HG02885 (cell line): ENCODE results near the gene ZNF468.
A peak's percentile ranks its signal among the peaks of the same experiment; 100 is the strongest.
"Not testable (repeated sequence)": the region's sequence is repeated elsewhere in the genome, so short reads cannot be mapped to it uniquely, and the experiment has no call there.

Experiments used
- ATAC-seq: cut with Tn5 transposase; IDR thresholded peaks from one replicate; pipeline ENCODE4 v1.9.1; 2021; ENCODE audit warnings: mild to moderate bottlenecking; ENCODE audit not compliant: unreplicated experiment, poor library complexity

The ZNF468 gene

DNA sequence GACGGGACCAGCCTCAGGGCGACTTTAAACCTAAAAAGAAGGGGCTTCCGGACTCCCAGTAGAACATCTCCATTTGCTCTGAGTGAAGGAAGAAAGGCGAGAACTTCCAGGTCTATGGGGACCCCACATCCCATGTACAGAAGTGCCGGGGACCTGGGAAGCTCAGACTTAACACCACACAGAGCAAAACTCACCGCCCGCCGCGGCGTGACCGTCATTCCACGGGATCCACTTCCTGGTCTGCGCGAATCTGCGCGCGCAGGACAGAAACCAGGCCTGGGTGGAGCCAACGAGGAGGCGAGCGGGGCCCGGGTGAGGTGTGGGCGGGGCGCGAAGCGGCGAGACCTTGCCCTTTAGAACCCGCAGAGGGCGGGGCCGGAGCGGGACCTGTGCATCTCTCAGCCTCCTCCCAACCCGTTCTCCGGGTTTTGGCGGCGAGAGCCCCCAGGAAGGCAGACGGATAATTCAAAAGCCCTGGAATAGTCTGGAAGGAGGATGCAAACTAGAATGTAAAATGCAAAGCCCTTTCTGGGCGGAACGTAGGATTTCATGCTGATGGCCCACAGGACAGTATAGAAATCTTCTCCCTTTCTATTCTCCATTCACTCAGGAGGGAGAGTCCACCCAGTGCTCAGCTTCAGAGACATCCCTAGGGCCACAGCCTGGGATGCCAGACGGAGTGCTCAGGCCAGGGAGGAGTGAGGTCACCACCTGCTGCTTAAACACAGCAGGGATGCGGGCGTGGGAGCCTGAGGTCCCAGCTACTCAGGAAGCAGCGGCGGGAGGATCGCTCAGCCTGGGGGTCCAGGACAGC is at the start of gene ZNF468:
ZNF468 (minus strand) TSS at position 242 of the 814 bp plus-strand sequence. CDS start 3,347 bp downstream, outside the sequence.
- ATAC-seq: peak; percentile 99

DNA sequence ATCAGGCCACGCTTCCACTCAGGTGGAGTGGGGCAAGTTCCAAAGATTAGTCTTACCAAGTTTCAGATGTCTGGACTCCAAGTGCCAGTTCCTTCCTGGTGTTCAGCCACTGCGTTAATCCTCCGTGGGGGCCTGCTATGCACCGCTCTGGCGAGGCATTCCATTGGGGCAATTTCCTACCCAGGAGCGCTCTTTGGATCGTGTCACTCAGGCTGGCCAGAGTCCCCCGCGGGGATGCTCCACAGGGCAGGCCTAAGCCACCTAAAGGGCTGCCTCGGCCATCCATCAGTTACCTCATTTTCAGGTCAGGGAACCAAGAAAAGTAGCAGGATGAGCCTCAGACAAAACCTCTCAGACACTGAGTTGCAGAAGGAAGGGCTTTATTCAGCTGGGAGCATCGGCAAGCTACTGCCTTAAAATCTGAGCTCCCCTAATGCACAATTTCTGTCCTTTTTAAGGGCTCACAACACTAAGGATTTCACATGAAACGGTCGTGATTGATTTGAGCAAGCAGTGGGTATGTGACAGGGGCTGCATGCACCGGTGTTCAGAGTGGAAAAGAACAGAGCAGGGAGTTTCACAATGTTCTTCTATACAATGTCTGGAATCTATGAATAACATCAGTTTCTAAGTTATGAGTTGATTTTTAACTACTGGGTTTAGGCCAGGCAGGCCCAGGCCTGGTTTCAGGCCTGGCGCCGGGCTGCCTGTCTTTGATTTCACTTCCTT is 46.8 kb upstream of the ZNF468 start:
- ATAC-seq: not testable (repeated sequence)

DNA sequence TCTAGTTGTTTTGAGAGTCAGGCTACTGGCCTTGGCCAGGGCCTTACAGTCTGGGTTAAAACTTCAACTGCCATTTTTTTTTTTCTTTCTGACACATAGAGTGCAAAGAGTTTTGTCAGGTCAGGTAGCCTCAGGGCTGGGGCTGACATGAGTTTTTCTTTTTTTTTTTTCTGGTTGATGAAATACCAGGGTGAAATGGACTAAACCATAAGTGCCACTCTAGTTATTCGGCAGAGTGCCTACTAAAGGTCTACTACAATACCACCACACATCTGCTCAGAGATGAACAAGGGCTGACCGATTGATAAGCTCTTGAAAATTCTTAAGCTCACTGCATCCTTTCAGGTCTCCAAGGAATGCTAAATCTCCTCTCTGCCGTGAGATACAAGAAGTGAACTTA is 44.4 kb upstream of the ZNF468 start:
- ATAC-seq: no peak

DNA sequence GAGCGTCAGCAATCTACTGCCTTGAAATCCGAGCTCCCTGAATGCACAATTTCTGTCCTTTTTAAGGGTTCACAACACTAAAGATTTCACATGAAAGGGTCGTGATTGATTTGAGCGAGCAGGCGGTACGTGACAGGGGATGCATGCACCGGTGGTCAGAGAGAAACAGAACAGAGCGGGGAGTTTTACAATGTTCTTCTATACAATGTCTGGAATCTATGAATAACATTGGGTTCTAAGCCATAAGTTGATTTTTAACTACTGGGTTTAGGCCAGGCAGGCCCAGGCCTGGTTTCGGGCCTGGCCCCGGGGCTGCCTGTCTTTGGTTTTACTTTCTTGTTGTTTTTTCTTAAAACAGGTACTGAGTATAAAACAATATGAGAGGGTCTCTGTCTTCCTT is 41.2 kb upstream of the ZNF468 start:
- ATAC-seq: not testable (repeated sequence)

DNA sequence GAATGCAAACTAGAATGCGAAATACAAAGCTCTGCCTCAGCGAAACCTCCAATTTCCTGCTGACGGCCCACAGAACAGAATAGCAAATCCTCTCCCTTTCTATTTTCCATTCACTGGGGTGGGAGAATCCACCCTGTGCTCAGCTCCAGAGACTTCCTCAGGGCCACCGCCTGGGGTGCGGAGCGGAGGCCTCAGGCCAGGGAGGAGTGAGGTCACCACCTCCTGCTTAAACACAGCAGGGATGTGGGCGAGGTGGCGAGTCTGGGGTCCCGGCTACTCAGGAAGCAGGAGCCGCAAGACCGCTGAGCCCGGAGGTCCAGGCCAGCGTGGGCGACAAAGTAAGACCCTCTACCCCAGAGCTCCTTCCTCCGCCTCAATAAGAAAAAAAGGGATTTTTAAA is 40.7 kb upstream of the ZNF468 start:
- no peak for ATAC-seq

DNA sequence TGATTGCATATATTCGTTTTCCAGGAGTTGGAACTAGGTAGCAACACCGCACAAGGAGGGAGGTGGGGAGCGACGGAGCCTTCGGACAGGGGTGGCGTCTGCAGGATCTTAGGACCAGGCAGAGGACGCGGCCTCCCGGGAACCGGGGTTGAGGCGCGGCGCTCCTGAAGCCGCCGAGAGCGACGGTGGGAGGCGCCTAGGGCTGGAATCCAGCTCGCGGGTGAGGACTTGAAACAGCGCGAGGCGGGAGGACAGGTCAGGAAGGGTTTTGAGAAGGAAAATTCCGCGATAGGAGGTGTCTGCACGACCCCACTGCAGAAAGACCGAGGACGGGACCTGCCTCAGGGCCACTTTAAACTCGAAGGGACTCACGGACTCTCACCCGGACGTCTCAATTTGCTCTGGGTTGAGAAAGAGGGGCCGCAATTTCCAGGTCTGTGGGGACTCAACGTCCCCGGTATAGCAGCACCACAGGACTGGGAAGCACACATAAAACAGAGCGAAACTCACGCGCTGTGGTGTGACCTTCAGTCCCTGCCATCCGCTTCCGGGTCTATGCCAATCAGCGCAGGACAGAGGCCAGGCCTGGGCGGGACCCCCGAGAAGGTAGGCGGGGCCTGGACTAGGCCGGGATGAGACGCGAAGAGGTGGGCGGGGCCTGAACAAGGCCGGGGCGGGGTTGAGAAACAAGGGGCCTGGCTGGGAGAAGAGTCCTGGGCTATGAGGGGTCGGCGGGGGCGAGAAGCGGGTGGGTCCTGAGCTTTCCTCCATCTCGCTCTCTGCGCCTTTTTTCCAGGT is 39.9 kb upstream of the ZNF468 start, which contains the start of gene ZNF320:
ZNF320 (minus strand) TSS at position 498 of the 798 bp plus-strand sequence. CDS start 7,380 bp downstream, outside the sequence.
- peak; percentile 83 for ATAC-seq

DNA sequence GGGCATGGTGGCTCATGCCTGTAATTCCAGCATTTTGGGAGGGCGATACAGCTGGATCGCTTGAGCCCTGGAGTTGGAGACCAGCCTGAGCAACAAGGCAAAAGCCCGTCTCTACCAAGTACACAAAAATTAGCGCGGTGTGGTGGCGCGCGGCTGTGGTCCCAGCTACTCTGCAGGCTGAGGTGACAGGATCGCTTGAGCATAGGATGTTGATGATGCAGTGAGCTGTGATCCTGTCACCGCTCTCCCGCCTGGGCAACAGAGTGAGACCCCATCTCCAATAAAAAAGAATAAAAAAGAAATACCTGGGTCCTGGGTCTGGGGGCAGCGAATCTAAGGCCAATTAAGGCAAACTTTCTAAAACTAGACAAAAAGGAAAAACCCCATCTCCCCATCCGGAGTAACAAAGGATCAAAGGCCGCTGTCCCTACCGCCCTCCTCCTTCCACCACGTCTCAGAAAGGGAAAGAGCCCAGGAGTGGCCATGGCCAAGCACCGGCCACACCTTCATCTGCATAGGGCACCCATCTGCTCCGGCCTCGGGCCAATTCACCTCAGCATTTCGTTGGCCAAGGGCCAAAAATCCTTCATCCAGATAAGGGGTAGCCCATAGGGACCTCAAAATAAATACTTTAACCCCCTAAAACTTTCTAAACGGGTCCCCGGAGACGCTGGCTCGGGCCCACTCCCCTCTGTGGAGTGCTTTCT is 39.2 kb upstream of the ZNF468 start:
- no peak for ATAC-seq

DNA sequence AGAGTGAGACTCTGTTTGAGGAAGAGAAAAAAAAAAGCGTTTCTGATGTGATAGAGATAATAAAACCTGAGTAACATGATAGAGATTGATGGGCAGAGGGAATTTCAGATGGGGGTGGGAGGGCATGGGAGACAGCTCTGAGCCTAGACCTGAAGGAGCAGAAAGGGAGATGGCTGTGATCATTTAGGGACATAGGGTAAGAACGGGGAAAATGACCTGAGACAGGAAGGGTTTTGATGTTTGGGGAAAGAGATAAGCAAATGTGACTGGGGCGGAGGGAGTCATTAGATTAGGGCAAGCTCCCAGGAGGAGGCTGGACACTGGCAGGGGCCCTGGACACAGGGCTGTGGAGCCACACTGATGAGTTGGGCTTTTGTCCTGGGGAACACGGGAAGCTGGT is 33.9 kb upstream of the ZNF468 start:
- ATAC-seq: no peak

DNA sequence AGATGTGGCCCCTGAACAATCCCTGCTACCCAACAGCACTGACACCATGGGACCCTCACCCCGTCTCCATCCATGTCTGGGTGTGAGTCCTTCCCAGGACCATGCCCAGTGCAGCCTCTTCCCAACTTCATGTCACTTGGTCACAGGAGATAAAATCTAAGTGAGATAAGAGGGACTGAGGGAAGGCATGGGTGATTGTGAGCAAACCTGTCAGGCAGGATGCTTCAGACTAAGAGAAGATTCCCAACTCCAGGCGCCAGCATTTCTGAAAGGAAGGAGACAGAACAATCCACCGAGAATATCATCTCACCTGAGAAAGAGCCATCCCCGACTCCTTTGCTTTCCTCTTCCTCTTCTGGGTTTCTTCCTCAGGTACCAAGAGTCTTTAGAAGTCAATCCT is 32.5 kb upstream of the ZNF468 start:
- no peak for ATAC-seq

DNA sequence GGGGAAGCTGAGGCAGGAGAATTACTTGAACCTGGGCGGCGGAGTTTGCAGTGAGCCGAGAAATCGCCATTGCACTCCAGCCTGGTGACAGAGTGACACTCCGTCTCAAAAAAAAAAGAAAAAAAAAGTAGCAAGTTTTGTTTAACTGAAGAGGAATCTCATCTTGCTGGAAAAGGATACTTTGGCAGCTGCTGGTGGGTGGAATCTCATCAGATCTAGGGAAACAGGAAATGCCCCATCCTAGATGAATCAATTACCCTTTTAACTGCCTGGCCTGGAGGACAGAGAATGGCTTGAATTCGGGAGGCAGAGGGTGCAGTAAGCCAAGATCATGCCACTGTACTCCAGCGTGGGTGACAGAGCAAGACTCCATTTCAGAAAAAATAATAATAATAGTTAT is 31.7 kb upstream of the ZNF468 start:
- ATAC-seq: no peak

DNA sequence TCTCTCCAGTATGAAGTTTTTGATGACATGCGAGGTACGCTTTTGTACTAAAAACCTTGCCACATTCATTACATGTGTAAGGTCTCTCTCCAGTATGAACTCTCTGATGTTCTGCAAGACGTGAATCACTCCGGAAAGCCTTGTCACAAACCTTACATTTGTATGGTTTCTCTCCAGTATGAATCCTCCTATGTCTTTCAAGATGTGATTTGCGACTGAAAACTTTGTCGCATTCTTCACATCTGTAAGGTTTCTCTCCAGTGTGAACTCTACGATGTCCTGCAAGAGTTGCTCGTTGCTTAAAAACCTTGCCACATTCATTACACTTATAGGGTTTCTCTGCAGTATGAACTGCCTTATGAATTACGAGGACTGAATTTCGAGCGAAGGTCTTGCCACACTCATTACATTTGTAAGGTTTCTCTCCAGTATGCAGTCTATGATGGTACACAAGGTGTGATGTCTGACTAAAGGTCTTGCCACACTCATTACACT is 23.5 kb upstream of the ZNF468 start:
- ATAC-seq: no peak

DNA sequence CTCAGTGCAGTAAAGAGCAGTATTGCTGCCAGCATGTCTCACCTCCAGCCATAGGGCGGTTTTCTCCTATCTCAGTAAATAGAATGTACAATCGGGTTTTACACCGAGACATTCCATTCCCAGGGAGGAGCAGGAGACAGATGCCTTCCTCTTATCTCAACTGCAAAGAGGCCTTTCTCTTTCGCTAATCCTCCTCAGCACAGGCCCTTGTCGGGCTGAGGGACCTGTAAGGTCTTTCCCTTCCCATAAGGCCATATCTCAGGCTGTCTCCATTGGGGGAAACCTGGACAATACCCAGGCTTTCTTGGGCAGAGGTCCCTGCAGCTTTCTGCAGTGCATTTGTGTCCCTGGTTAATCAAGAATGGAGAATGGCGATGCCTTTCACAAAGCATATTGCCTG is 15.6 kb upstream of the ZNF468 start:
- ATAC-seq: not testable (repeated sequence)

DNA sequence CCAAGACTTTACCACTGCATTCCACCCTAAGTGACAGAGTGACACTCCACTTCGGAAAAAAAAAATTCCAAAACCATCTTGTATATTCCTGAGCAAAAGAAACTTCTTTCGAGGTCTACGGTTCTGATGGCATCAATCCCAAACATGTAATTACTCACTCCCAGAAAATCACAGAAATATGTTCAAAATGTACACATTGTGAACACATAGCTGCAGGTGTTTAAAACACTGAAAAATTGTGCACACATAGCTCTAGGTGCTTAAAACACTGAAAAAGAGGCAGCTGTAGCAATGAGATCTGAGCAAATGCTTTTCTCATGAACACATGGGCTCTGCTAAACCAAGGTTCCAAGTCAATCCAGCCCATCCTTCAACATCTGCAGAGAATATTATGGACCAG is 14.0 kb upstream of the ZNF468 start:
- no peak for ATAC-seq

DNA sequence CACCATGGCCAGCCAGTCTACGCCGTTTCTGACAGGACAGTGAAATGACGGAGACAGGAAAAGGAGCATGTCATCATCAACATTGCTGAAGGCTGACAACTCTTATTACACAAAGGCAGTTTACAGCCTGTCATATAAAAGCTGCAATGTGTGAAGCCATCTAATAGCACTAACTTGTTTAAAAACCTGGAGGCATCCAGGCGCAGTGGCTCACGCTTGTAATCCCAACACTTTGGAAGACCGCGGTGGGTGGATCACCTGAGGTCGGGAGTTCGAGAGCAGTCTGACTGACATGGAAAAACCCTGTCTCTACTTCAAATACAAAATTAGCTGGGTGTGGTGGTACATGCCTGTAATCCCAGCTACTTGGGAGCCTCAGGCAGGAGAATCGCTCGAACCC is 10.6 kb upstream of the ZNF468 start:
- not testable (repeated sequence) for ATAC-seq

DNA sequence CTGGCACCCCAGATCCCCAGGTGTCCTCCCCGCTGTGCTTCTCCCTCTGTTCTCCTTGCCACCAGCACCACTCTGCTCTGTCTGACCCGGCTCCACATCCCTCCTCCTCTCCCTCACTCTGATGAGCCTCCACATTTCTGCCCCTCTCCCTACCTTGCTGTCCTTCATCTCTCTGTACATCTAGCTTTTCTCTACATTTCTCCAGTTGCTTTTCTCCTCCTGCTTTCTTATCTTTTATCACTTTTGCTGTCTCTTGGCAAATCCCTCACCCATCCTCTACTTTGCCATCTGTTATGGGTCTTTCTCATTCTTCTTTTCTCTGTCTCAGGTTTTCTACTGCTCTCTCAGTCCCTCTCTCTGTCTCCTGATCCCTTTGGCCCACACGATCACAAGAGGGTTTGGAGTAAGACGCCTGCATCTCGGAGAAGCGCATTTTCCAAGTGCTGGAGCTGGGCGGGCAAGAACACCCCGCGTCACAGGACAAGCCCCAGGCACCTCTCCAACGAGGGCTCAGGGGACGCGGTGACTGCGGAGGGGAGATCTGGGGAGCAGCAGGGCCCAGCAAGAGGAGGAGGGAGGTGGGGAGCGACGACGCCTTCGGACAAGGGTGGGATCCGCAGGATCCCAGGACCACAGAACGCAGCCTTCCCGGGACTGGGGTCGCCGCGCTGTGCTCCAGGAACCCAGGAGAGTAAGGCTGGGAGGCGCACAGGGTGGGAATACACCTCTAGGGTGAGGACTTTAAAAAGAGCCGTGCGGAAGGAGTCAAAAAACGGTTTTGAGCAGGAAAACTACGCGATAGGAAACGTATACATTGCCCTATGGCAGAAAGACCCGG is 660 bp downstream of the ZNF468 start:
- peak; percentile 7 for ATAC-seq

DNA sequence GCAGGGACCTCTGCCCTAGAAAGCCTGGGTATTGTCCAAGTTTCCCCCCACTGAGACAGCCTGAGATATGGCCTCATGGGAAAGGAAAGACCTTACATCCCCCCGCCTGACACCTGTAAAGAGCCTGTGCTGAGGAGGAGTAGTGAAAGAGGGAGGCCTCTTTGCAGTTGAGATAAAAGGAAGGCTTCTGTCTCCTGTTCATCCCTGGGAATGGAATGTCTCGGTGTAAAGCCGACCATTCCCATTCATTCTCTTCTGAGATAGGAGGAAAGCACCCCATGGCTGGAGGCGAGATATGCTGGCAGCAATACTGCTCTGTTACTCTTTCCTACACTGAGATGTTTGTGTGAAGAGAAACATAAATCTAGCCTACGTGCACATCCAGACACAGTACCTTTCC is 10.1 kb downstream of the ZNF468 start:
- ATAC-seq: not testable (repeated sequence)

DNA sequence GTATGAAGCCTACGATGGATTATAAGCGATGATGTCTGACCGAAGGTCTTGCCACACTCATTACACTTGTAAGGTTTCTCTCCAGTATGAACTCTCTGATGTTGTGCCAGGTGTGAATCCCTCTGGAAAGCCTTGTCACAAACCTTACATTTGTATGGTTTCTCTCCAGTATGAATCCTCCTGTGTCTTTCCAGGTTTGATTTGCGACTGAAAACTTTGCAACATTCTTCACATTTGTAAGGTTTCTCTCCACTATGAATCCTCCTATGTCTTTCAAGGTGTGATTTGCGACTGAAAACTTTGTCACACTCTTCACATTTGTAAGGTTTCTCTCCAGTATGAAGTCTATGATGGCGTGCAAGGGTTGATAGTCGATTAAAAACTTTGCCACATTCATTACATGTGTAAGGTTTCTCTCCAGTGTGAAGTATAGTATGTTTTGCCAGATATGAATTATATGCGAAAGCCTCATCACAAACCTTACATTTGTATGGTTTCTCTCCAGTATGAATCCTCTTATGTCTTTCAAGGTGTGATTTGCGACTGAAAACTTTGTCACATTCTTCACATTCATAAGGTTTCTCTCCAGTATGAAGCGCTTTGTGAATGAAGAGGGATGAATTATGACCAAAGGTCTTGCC is 16.5 kb downstream of the ZNF468 start:
- not testable (repeated sequence) for ATAC-seq

DNA sequence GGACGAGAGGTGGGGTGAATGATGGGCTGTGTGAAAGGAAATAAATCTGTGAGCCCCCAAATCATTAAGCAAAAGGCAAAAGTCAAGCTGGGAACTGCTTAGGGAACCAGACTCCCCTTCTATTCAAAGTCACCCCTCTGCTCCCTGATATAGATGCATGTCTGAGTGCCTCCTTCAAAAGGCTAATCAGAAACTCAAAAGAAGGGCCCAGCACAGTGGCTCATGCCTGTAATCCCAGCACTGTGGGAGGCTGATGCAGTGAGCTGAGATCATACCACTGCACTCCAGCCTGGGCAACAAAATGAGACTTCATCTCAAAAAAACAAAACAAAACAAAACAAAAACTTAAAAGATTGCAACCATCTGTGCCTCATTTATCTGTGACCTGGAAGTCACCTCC is 23.1 kb downstream of the ZNF468 start:
- not testable (repeated sequence) for ATAC-seq

DNA sequence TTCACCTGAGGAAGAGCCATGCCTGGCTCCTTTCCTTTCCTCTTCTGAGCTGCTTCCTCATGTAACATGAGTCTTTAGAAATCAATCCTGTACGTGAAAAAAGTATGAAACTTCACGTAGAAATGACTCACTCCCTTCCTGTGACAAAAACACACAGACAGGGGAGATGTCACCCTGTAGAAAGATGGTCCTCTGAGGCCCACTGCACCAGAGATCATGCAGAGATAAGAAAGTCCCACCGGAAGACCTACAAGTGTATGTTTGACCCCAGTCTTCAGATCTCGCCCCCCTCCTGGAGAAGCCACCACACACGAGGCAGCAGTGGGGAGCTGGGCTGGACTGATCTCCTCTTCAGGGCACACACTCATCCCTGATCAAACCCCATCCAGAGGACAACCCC is 23.9 kb downstream of the ZNF468 start:
- not testable (repeated sequence) for ATAC-seq
